CD4-positive, alpha-beta T cell (primary cell): Measurements from ENCODE around the gene MTMR4. TPM values are rescaled to one million over a fixed set of nuclear protein-coding genes. Genes with fewer than 3 reads are reported as not detected.

Experiments
- ATAC-seq: fragments of 200-7000 bp; cut with Tn5 transposase; one replicate; pipeline ENCODE4 v1.10.0; 2022; ENCODE audit warnings: mild to moderate bottlenecking; ENCODE audit not compliant: poor library complexity
- CTCF ChIA-PET: fragments of 350-600 bp; sonication (Branson Sonifier 250); formaldehyde crosslinking; loops from one replicate; lab custom pipeline; 2021; ENCODE audit warnings: antibody characterized with exemption, inconsistent platforms; lab: Charles Lee
- POLR2A ChIA-PET: fragments of 350-600 bp; sonication (Branson Sonifier 250); formaldehyde crosslinking; loops from one replicate; lab custom pipeline; 2021; ENCODE audit warnings: antibody characterized with exemption, inconsistent platforms; lab: Charles Lee
- DNase-seq, 14 experiments: peaks; one replicate each; pipeline ENCODE4 v3.0.0-alpha.2; 2013 to 2020; ENCODE audit warnings: mixed read lengths in 2 of 14
- H3K27ac ChIP-seq, 2 donors: one replicate each; pipeline versions ENCODE4 v1.5.1 to v1.7.0; 2013; ENCODE audit warnings: low read length in 2 of 2, low read depth in 1 of 2, mild to moderate bottlenecking in 1 of 2
- H3K27me3 ChIP-seq, 2 experiments: 1 replicate in 1 of 2; 2 replicates in 1 of 2; pipeline versions ENCODE4 v1.6.1 to v1.7.0; 2013; ENCODE audit warnings: low read length in 2 of 2, control low read depth in 1 of 2, mild to moderate bottlenecking in 1 of 2, moderate library complexity in 1 of 2; ENCODE audit not compliant: insufficient read depth in 2 of 2, control insufficient read depth in 1 of 2
- H3K36me3 ChIP-seq: one replicate; pipeline ENCODE4 v1.6.1; 2013; ENCODE audit warnings: low read length, control low read depth; ENCODE audit not compliant: insufficient read depth
- H3K4me1 ChIP-seq: one replicate; pipeline ENCODE4 v1.6.1; 2013; ENCODE audit warnings: low read length, control low read depth; ENCODE audit not compliant: insufficient read depth
- H3K4me3 ChIP-seq: one replicate; pipeline ENCODE4 v1.5.1; 2013; ENCODE audit warnings: mild to moderate bottlenecking, low read length, moderate library complexity
- H3K9me3 ChIP-seq, 2 experiments: 1 replicate in 1 of 2; 2 replicates in 1 of 2; pipeline versions ENCODE4 v1.6.1 to v1.7.0; 2013; ENCODE audit warnings: low read length in 2 of 2, mild to moderate bottlenecking in 2 of 2, control low read depth in 1 of 2, moderate library complexity in 1 of 2; ENCODE audit not compliant: control insufficient read depth in 1 of 2, insufficient read depth in 1 of 2
- H3K27ac Mint-ChIP-seq: one replicate; pipeline ENCODE4 v1.8.0; 2020; ENCODE audit warnings: mixed read lengths
- H3K27me3 Mint-ChIP-seq: one replicate; pipeline ENCODE4 v1.8.0; 2021; ENCODE audit warnings: mixed read lengths
- H3K36me3 Mint-ChIP-seq: one replicate; pipeline ENCODE4 v1.8.0; 2021; ENCODE audit warnings: low read depth, mixed read lengths
- H3K4me1 Mint-ChIP-seq: one replicate; pipeline ENCODE4 v1.8.0; 2021; ENCODE audit warnings: low read depth, mixed read lengths
- H3K4me3 Mint-ChIP-seq: one replicate; pipeline ENCODE4 v1.8.0; 2020; ENCODE audit warnings: mild to moderate bottlenecking, mixed read lengths
- H3K9me3 Mint-ChIP-seq: one replicate; pipeline ENCODE4 v1.8.0; 2020; ENCODE audit warnings: mixed read lengths
- CTCF ChIP-seq: fragments of 200-600 bp; IDR thresholded peaks from one replicate; pipeline ENCODE4 v1.8.0; 2022; ENCODE audit warnings: antibody characterized with exemption, mild to moderate bottlenecking
- intact Hi-C, 2 experiments: fragments of 100-400 bp; cut with DNase I in 1 of 2; cut with micrococcal nuclease in 1 of 2; formaldehyde crosslinking; loops; one replicate each; pipeline versions ENCODE4 v1.15.1 to v1.9.0; 2023 to 2025; cut with DNase I, micrococcal nuclease
- total RNA-seq, 174 experiments: library from RNA in 2 of 174; stranded (reverse) in 2 of 174; gene quantifications; one replicate each; pipeline ENCODE4 v1.2.3 and lab custom pipeline; 2021 to 2026

Gene MTMR4
- total RNA-seq, 2 experiments from 2014 or later, result 28.8 to 30.0 TPM

GRCh38 chr17:58480090-58480489 lies 34.3 kb downstream of the MTMR4 start:
- Histone ChIP-seq H3K36me3 (peaks cover 5% of the 10 kb centered on the region), H3K27me3 (no peaks in the 10 kb centered on the region), H3K27ac (no peak overlapping the region), H3K4me3 (no peak overlapping the region), H3K4me1 (no peaks in the 10 kb centered on the region), H3K9me3 (no peaks in the 10 kb centered on the region)
- intact Hi-C loops, result no loop called here
- H3K9me3 Mint-ChIP-seq, result no peaks in the 10 kb centered on the region
- H3K27me3 Mint-ChIP-seq, result no peaks in the 10 kb centered on the region
- no peak for TF ChIP-seq CTCF
- ATAC-seq (no peak), DNase-seq (no peak)
- H3K36me3 Mint-ChIP-seq, result peaks cover 33% of the 10 kb centered on the region
- no peak overlapping the region for H3K4me3 Mint-ChIP-seq
- ChIA-PET CTCF (no interaction called here), POLR2A (no interaction called here)
- H3K4me1 Mint-ChIP-seq, result no peaks in the 10 kb centered on the region
- H3K27ac Mint-ChIP-seq, result no peak overlapping the region

DNA sequence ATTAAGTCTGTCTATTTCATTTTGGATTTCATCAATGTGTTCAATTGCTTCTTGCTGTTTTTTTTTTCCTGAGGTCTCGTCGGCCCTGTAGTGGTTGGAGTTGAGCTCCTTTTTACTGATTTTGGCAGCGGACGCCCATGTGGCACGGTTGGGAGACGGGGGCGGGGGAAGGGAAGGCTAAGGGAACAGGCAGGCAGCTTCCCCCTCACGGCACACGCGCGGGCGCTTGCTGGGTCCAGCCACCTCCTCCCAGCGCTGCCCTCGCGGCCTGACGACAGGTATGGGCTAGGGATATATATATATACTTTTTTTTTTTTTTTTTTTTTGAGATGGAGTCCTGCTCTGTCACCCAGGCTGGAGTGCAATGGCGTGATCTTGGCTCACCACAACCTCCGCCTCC lies 37.6 kb downstream of the MTMR4 start:
- CTCF ChIA-PET, result no interaction called here

DNA sequence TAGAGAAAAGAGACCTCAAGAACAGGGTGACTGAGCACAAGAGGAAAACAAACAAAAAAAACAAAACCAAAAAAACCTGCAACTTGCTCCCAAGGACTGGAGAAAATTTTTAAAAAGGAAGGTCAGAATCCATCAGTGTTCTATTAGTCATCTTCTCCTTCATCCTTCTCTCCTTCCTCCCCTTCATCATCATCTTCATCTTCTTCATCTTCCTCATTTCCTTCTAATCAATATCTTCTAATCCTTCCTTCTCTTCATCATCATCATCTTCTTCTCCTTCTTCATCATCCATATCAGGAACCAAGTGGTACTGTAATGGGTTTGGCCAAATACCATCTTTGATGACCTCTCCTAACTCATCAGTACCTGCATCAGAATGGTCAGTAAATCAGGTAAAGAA lies 38.5 kb downstream of the MTMR4 start:
- intact Hi-C loops, result no loop called here
- CTCF ChIA-PET, result no interaction called here
- DNase-seq, result no peak

More for the DNA sequence above, 37.6 kb downstream of the MTMR4 start:
- H3K27me3 Mint-ChIP-seq, result no peaks in the 10 kb centered on the region
- H3K9me3 ChIP-seq, result no peaks in the 10 kb centered on the region
- H3K36me3 Mint-ChIP-seq, result peaks cover 33% of the 10 kb centered on the region
- H3K27ac Mint-ChIP-seq, result no peak overlapping the region
- intact Hi-C loops, result no loop called here
- H3K27me3 ChIP-seq, result no peaks in the 10 kb centered on the region
- peaks cover 5% of the 10 kb centered on the region for H3K36me3 ChIP-seq
- no peaks in the 10 kb centered on the region for H3K4me1 ChIP-seq
- no peak overlapping the region for H3K4me3 Mint-ChIP-seq
- H3K9me3 Mint-ChIP-seq, result no peaks in the 10 kb centered on the region
- POLR2A ChIA-PET, result no interaction called here
- H3K4me3 ChIP-seq, result no peak overlapping the region
- ATAC-seq (no peak), DNase-seq (no peak)
- TF ChIP-seq CTCF, result no peak
- no peak overlapping the region for H3K27ac ChIP-seq
- H3K4me1 Mint-ChIP-seq, result no peaks in the 10 kb centered on the region

More for the DNA sequence above, 38.5 kb downstream of the MTMR4 start:
- Mint-ChIP-seq H3K27me3 (no peaks in the 10 kb centered on the region), H3K27ac (no peak overlapping the region), H3K36me3 (peaks cover 29% of the 10 kb centered on the region), H3K9me3 (no peaks in the 10 kb centered on the region), H3K4me1 (no peaks in the 10 kb centered on the region), H3K4me3 (no peak overlapping the region)
- no peak for ATAC-seq
- POLR2A ChIA-PET, result no interaction called here
- Histone ChIP-seq H3K27me3 (no peaks in the 10 kb centered on the region), H3K36me3 (peaks cover 5% of the 10 kb centered on the region), H3K9me3 (no peaks in the 10 kb centered on the region), H3K4me3 (no peak overlapping the region), H3K27ac (no peak overlapping the region), H3K4me1 (no peaks in the 10 kb centered on the region)
- TF ChIP-seq CTCF, result no peak
